ENCODE results near the gene NTRK2.

DNA sequence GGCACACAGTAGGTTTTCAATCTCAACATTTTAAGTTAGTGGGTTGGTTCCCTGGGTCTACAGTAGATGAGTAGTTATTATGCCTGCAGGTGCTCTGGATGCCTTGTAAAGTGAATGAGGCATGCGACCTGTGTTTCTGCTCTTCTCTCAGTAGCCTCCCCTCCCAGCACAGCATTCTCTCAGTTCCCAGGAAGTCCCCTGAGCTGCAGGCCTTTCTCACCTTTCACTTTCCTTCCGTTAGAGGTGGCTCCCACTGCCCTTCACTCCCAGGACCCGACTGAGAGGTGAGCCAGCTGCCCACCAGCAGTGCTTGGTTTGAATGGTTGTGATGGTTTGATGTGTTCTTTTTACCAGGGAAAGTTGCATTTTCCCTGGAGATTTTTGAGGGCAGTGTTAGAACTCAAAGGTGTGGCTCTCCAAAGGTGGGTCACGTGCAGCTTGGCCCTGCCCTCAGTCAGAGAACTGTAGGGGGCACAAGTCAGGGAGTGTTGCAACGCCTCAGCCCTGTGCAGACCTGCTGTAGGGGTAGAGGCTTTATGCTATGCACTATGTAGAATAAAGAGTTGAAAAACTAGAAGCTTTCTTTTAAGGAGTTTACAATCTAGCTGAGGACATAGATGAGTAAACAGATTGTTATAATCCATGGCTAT is 173.8 kb downstream of the NTRK2 start:
- TF ChIP-seq HDGF (IDR thresholded peaks at IDR 0.05; ENCODE audit: borderline replicate concordance) (no peak), FOXM1 (IDR thresholded peaks at IDR 0.05; ENCODE audit: borderline replicate concordance) (no peak), BHLHE40 (IDR thresholded peaks at IDR 0.05; ENCODE audit: borderline replicate concordance) (no peak), SUZ12 (IDR thresholded peaks at IDR 0.05) (no peak), ELF4 (IDR thresholded peaks at IDR 0.05) (no peak), CTBP1 (IDR thresholded peaks at IDR 0.05; ENCODE audit: borderline replicate concordance) (no peak), SP1 (IDR thresholded peaks at IDR 0.05) (no peak), ZNF384 (IDR thresholded peaks at IDR 0.05) (no peak)

Data from HEK293T (cell line).